MM.1S (cell line): ENCODE results near the gene C1orf232.

Experiments used
- CTCF ChIP-seq: fragments of 300-600 bp; sonication (generic); IDR thresholded peaks from 2 replicates; pipeline ENCODE4 v1.5.1; 2016; ENCODE audit warnings: antibody characterized with exemption, low read length, mixed read lengths
- EZH2 ChIP-seq: fragments of 300-600 bp; sonication (generic); optimal IDR thresholded peaks from 2 replicates; pipeline ENCODE3; 2017; ENCODE audit warnings: low read depth, mild to moderate bottlenecking, antibody characterized with exemption, low read length, mixed read lengths

GRCh38 chr1:26166719-26167281 is 2.0 kb downstream of the C1orf232 start:
- no peak for TF ChIP-seq CTCF
- no peak for TF ChIP-seq EZH2
